WTC11 (cell line): Measurements from ENCODE around the gene CD6. TPM values are rescaled to one million over a fixed set of nuclear protein-coding genes. Genes with fewer than 3 reads are reported as not detected.

Experiments used
- ATAC-seq: fragments of 200-7000 bp; cut with Tn5 transposase; 2 replicates; pipeline ENCODE4 v1.10.0; 2021; ENCODE audit warnings: mild to moderate bottlenecking, moderate library complexity
- CTCF ChIA-PET: fragments of 300-600 bp; sonication (Branson Sonifier 250); formaldehyde crosslinking; loops from one replicate; lab custom pipeline; 2021; ENCODE audit warnings: antibody characterized with exemption; lab: Charles Lee
- POLR2A ChIA-PET: fragments of 350-600 bp; sonication (Branson Sonifier 250); formaldehyde crosslinking; loops from one replicate; lab custom pipeline; 2021; ENCODE audit warnings: antibody characterized with exemption; lab: Charles Lee
- DNase-seq: peaks from one replicate; pipeline ENCODE4 v3.0.0; 2021; ENCODE audit warnings: low spot score
- H3K27ac Mint-ChIP-seq: 2 replicates; pipeline ENCODE4 v1.8.0; 2021; ENCODE audit warnings: mixed read lengths
- H3K27me3 Mint-ChIP-seq: 2 replicates; pipeline ENCODE4 v1.8.0; 2021; ENCODE audit warnings: low read depth, mild to moderate bottlenecking, moderate library complexity, mixed read lengths
- H3K36me3 Mint-ChIP-seq: 2 replicates; pipeline ENCODE4 v1.8.0; 2021; ENCODE audit warnings: mixed read lengths
- H3K4me1 Mint-ChIP-seq: 2 replicates; pipeline ENCODE4 v1.8.0; 2022; ENCODE audit warnings: mixed read lengths
- H3K4me3 Mint-ChIP-seq: 2 replicates; pipeline ENCODE4 v1.8.0; 2021; ENCODE audit warnings: mild to moderate bottlenecking, moderate library complexity, mixed read lengths
- H3K9me3 Mint-ChIP-seq: 2 replicates; pipeline ENCODE4 v1.8.0; 2021; ENCODE audit warnings: mixed read lengths
- ATF1 ChIP-seq: sonication (generic); formaldehyde crosslinking; IDR thresholded peaks from 2 replicates; pipeline ENCODE4 v1.8.1; 2023; ENCODE audit warnings: mild to moderate bottlenecking, moderate library complexity, missing genetic modification reagents
- EMX1 ChIP-seq: fragments of 250-450 bp; sonication (Bioruptor Pico); IDR thresholded peaks from 2 replicates; pipeline ENCODE4 v1.8.0; 2021; ENCODE audit warnings: mild to moderate bottlenecking
- GABPB1 ChIP-seq: sonication (generic); formaldehyde crosslinking; IDR thresholded peaks from 2 replicates; pipeline ENCODE4 v1.8.1; 2023; ENCODE audit warnings: mild to moderate bottlenecking, missing genetic modification reagents
- GRHL2 ChIP-seq: fragments of 250-450 bp; sonication (Bioruptor Pico); IDR thresholded peaks from 2 replicates; pipeline ENCODE4 v1.8.0; 2022; ENCODE audit warnings: mild to moderate bottlenecking, moderate library complexity; ENCODE audit not compliant: insufficient replicate concordance, severe bottlenecking
- GTF2I ChIP-seq: fragments of 250-450 bp; sonication (Bioruptor Pico); conservative IDR thresholded peaks from 2 replicates; pipeline ENCODE4 v1.4.0; 2021; ENCODE audit warnings: mild to moderate bottlenecking
- JUN ChIP-seq: sonication (generic); formaldehyde crosslinking; IDR thresholded peaks from 2 replicates; pipeline ENCODE4 v1.8.0; 2023; ENCODE audit warnings: mild to moderate bottlenecking, missing genetic modification reagents
- MXD4 ChIP-seq: fragments of 250-450 bp; sonication (Bioruptor Pico); IDR thresholded peaks from 2 replicates; pipeline ENCODE4 v1.8.0; 2021; ENCODE audit warnings: mild to moderate bottlenecking, moderate library complexity, borderline replicate concordance
- NFYB ChIP-seq: sonication (generic); formaldehyde crosslinking; conservative IDR thresholded peaks from 2 replicates; pipeline ENCODE4 v1.8.0; 2022; ENCODE audit warnings: low read depth, missing genetic modification reagents
- OVOL2 ChIP-seq: fragments of 250-450 bp; sonication (Bioruptor Pico); IDR thresholded peaks from 2 replicates; pipeline ENCODE4 v1.9.0; 2021; ENCODE audit warnings: mild to moderate bottlenecking, borderline replicate concordance
- ZBTB21 ChIP-seq: sonication (generic); formaldehyde crosslinking; IDR thresholded peaks from 2 replicates; pipeline ENCODE4 v1.8.1; 2023; ENCODE audit warnings: mild to moderate bottlenecking, missing genetic modification reagents, borderline replicate concordance
- ZNF232 ChIP-seq: sonication (generic); formaldehyde crosslinking; IDR thresholded peaks from 2 replicates; pipeline ENCODE4 v1.8.0; 2022; ENCODE audit warnings: mild to moderate bottlenecking, missing genetic modification reagents
- total RNA-seq: library from RNA; stranded (reverse); gene quantifications from 3 replicates; pipeline ENCODE4 v1.2.3, GENCODE V29; 2021
- TF ChIP-seq, protein P1 (sequence below): sonication (generic); formaldehyde crosslinking; IDR thresholded peaks from 2 replicates; pipeline ENCODE4 v1.8.1; 2023; ENCODE audit warnings: mild to moderate bottlenecking, missing genetic modification reagents, borderline replicate concordance
- TF ChIP-seq, protein P2 (sequence below): sonication (generic); formaldehyde crosslinking; IDR thresholded peaks from 2 replicates; pipeline ENCODE4 v1.8.1; 2022; ENCODE audit warnings: low read depth, mild to moderate bottlenecking, moderate library complexity, missing genetic modification reagents, borderline replicate concordance
- TF ChIP-seq, protein P3 (sequence below): fragments of 250-450 bp; sonication (Bioruptor Pico); IDR thresholded peaks from 2 replicates; pipeline ENCODE4 v2.1.2; 2022; ENCODE audit warnings: mild to moderate bottlenecking, moderate library complexity
- TF ChIP-seq, protein P4 (sequence below): sonication (generic); formaldehyde crosslinking; IDR thresholded peaks from 2 replicates; pipeline ENCODE4 v1.8.0; 2023; ENCODE audit warnings: missing genetic modification reagents, mild to moderate bottlenecking, borderline replicate concordance
- TF ChIP-seq, protein P5 (sequence below): fragments of 250-450 bp; sonication (Bioruptor Pico); IDR thresholded peaks from 2 replicates; pipeline ENCODE4 v1.9.0; 2021; ENCODE audit warnings: mild to moderate bottlenecking, borderline replicate concordance
- TF ChIP-seq, protein P6 (sequence below): fragments of 250-450 bp; sonication (Bioruptor Pico); IDR thresholded peaks from 2 replicates; pipeline ENCODE4 v1.9.0; 2021; ENCODE audit warnings: mild to moderate bottlenecking
- TF ChIP-seq, protein P7 (sequence below): sonication (generic); formaldehyde crosslinking; IDR thresholded peaks from 2 replicates; pipeline ENCODE4 v1.8.0; 2023; ENCODE audit warnings: missing genetic modification reagents

Gene CD6
- total RNA-seq, 1 experiment from 2014 or later: 1.0 TPM

DNA sequence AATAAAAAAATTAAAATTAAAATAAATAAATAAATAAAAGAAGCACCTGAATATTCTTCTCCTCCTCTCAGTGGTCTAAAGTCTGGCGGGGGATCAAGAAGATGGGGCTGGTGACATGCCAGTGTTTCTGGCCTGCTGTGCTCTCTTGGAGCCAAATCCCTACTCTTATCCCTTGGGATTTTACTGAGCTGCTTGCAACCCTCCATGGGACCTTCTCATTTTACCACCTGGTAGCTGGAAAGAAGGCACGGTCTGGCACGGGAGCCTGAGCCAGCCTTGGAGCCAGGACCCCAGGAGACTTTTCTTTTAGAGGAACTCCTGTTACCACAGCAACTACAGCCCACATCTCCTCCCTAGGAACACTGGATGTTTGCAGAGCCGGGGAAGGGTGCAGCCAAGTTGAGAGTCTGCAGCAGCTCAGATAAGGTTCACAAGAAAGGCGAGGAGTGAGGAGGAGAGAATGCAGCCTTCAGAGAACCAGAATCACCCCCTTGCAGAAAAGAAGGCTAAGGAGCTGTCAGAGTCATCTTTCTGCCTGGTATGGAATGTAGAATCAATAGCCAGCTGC, 21.4 kb downstream of the CD6 start:
- CTCF ChIA-PET: no interaction called here
- Mint-ChIP-seq H3K27ac (no peak overlapping the region), H3K9me3 (no peaks in the 10 kb centered on the region), H3K27me3 (peaks cover 12% of the 10 kb centered on the region; the same call in 1 of the 2 replicates), H3K36me3 (no peaks in the 10 kb centered on the region), H3K4me1 (no peaks in the 10 kb centered on the region), H3K4me3 (no peak overlapping the region)
- TF ChIP-seq GRHL2 (CRISPR knock-in tag): no peak
- no peak for TF ChIP-seq MXD4 (CRISPR knock-in tag)
- no peak for TF ChIP-seq GTF2I (CRISPR knock-in tag)
- no peak for TF ChIP-seq JUN
- TF ChIP-seq, protein P1, sequence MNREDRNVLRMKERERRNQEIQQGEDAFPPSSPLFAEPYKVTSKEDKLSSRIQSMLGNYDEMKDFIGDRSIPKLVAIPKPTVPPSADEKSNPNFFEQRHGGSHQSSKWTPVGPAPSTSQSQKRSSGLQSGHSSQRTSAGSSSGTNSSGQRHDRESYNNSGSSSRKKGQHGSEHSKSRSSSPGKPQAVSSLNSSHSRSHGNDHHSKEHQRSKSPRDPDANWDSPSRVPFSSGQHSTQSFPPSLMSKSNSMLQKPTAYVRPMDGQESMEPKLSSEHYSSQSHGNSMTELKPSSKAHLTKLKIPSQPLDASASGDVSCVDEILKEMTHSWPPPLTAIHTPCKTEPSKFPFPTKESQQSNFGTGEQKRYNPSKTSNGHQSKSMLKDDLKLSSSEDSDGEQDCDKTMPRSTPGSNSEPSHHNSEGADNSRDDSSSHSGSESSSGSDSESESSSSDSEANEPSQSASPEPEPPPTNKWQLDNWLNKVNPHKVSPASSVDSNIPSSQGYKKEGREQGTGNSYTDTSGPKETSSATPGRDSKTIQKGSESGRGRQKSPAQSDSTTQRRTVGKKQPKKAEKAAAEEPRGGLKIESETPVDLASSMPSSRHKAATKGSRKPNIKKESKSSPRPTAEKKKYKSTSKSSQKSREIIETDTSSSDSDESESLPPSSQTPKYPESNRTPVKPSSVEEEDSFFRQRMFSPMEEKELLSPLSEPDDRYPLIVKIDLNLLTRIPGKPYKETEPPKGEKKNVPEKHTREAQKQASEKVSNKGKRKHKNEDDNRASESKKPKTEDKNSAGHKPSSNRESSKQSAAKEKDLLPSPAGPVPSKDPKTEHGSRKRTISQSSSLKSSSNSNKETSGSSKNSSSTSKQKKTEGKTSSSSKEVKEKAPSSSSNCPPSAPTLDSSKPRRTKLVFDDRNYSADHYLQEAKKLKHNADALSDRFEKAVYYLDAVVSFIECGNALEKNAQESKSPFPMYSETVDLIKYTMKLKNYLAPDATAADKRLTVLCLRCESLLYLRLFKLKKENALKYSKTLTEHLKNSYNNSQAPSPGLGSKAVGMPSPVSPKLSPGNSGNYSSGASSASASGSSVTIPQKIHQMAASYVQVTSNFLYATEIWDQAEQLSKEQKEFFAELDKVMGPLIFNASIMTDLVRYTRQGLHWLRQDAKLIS (CRISPR knock-in tag): no peak
- TF ChIP-seq, protein P2, sequence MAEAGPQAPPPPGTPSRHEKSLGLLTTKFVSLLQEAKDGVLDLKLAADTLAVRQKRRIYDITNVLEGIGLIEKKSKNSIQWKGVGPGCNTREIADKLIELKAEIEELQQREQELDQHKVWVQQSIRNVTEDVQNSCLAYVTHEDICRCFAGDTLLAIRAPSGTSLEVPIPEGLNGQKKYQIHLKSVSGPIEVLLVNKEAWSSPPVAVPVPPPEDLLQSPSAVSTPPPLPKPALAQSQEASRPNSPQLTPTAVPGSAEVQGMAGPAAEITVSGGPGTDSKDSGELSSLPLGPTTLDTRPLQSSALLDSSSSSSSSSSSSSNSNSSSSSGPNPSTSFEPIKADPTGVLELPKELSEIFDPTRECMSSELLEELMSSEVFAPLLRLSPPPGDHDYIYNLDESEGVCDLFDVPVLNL: no peak
- TF ChIP-seq, protein P3, sequence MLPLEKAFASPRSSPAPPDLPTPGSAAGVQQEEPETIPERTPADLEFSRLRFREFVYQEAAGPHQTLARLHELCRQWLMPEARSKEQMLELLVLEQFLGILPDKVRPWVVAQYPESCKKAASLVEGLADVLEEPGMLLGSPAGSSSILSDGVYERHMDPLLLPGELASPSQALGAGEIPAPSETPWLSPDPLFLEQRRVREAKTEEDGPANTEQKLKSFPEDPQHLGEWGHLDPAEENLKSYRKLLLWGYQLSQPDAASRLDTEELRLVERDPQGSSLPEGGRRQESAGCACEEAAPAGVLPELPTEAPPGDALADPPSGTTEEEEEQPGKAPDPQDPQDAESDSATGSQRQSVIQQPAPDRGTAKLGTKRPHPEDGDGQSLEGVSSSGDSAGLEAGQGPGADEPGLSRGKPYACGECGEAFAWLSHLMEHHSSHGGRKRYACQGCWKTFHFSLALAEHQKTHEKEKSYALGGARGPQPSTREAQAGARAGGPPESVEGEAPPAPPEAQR: no peak
- no peak for TF ChIP-seq ZBTB21 (CRISPR knock-in tag)
- TF ChIP-seq, protein P4, sequence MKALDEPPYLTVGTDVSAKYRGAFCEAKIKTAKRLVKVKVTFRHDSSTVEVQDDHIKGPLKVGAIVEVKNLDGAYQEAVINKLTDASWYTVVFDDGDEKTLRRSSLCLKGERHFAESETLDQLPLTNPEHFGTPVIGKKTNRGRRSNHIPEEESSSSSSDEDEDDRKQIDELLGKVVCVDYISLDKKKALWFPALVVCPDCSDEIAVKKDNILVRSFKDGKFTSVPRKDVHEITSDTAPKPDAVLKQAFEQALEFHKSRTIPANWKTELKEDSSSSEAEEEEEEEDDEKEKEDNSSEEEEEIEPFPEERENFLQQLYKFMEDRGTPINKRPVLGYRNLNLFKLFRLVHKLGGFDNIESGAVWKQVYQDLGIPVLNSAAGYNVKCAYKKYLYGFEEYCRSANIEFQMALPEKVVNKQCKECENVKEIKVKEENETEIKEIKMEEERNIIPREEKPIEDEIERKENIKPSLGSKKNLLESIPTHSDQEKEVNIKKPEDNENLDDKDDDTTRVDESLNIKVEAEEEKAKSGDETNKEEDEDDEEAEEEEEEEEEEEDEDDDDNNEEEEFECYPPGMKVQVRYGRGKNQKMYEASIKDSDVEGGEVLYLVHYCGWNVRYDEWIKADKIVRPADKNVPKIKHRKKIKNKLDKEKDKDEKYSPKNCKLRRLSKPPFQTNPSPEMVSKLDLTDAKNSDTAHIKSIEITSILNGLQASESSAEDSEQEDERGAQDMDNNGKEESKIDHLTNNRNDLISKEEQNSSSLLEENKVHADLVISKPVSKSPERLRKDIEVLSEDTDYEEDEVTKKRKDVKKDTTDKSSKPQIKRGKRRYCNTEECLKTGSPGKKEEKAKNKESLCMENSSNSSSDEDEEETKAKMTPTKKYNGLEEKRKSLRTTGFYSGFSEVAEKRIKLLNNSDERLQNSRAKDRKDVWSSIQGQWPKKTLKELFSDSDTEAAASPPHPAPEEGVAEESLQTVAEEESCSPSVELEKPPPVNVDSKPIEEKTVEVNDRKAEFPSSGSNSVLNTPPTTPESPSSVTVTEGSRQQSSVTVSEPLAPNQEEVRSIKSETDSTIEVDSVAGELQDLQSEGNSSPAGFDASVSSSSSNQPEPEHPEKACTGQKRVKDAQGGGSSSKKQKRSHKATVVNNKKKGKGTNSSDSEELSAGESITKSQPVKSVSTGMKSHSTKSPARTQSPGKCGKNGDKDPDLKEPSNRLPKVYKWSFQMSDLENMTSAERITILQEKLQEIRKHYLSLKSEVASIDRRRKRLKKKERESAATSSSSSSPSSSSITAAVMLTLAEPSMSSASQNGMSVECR (CRISPR knock-in tag): no peak
- TF ChIP-seq OVOL2 (CRISPR knock-in tag): no peak
- TF ChIP-seq NFYB (CRISPR knock-in tag): no peak
- TF ChIP-seq, protein P5, sequence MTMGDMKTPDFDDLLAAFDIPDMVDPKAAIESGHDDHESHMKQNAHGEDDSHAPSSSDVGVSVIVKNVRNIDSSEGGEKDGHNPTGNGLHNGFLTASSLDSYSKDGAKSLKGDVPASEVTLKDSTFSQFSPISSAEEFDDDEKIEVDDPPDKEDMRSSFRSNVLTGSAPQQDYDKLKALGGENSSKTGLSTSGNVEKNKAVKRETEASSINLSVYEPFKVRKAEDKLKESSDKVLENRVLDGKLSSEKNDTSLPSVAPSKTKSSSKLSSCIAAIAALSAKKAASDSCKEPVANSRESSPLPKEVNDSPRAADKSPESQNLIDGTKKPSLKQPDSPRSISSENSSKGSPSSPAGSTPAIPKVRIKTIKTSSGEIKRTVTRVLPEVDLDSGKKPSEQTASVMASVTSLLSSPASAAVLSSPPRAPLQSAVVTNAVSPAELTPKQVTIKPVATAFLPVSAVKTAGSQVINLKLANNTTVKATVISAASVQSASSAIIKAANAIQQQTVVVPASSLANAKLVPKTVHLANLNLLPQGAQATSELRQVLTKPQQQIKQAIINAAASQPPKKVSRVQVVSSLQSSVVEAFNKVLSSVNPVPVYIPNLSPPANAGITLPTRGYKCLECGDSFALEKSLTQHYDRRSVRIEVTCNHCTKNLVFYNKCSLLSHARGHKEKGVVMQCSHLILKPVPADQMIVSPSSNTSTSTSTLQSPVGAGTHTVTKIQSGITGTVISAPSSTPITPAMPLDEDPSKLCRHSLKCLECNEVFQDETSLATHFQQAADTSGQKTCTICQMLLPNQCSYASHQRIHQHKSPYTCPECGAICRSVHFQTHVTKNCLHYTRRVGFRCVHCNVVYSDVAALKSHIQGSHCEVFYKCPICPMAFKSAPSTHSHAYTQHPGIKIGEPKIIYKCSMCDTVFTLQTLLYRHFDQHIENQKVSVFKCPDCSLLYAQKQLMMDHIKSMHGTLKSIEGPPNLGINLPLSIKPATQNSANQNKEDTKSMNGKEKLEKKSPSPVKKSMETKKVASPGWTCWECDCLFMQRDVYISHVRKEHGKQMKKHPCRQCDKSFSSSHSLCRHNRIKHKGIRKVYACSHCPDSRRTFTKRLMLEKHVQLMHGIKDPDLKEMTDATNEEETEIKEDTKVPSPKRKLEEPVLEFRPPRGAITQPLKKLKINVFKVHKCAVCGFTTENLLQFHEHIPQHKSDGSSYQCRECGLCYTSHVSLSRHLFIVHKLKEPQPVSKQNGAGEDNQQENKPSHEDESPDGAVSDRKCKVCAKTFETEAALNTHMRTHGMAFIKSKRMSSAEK: no peak
- TF ChIP-seq, protein P6, sequence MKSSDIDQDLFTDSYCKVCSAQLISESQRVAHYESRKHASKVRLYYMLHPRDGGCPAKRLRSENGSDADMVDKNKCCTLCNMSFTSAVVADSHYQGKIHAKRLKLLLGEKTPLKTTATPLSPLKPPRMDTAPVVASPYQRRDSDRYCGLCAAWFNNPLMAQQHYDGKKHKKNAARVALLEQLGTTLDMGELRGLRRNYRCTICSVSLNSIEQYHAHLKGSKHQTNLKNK (CRISPR knock-in tag): no peak
- TF ChIP-seq, protein P7, sequence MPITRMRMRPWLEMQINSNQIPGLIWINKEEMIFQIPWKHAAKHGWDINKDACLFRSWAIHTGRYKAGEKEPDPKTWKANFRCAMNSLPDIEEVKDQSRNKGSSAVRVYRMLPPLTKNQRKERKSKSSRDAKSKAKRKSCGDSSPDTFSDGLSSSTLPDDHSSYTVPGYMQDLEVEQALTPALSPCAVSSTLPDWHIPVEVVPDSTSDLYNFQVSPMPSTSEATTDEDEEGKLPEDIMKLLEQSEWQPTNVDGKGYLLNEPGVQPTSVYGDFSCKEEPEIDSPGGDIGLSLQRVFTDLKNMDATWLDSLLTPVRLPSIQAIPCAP (CRISPR knock-in tag): no peak
- no peak for TF ChIP-seq EMX1 (CRISPR knock-in tag)
- TF ChIP-seq GABPB1: no peak
- no peak for TF ChIP-seq ATF1 (CRISPR knock-in tag)
- no peak for TF ChIP-seq ZNF232 (CRISPR knock-in tag)
- POLR2A ChIA-PET: no interaction called here
- DNase-seq (no peak), ATAC-seq (no peak)
